CD14-positive monocyte (primary cell): ENCODE results near the gene ACD. TPM values are rescaled to one million over a fixed set of nuclear protein-coding genes. Genes with fewer than 3 reads are reported as not detected.
A peak's percentile ranks its signal among the peaks of the same experiment; 100 is the strongest.

Experiments
- DNase-seq, 3 donors: peaks; one replicate each; pipeline ENCODE4 v3.0.0-alpha.2; 2011 to 2022
- H2AFZ ChIP-seq: 2 replicates; pipeline ENCODE4 v1.6.0; 2012; ENCODE audit warnings: mild to moderate bottlenecking, low read depth, low read length, inconsistent platforms; ENCODE audit not compliant: insufficient read depth, poor library complexity, severe bottlenecking
- H3K27ac ChIP-seq, 2 donors: 1 replicate in 1 of 2; 2 replicates in 1 of 2; pipeline ENCODE4 v1.5.1; 2012 to 2013; ENCODE audit warnings: low read length in 2 of 2, control low read depth in 1 of 2, inconsistent platforms in 1 of 2, low read depth in 1 of 2, mild to moderate bottlenecking in 1 of 2
- H3K27me3 ChIP-seq, 2 donors: one replicate each; pipeline versions ENCODE4 v1.6.0 to v1.6.1; 2011 to 2013; ENCODE audit warnings: low read length in 2 of 2; ENCODE audit not compliant: control insufficient read depth in 2 of 2, insufficient read depth in 2 of 2
- H3K36me3 ChIP-seq, 2 donors: replicated peaks in 1 of 2; 1 replicate in 1 of 2; 2 replicates in 1 of 2; pipeline versions ENCODE4 v1.5.1 to v1.6.1; 2012 to 2013; ENCODE audit warnings: low read length in 2 of 2, control low read depth in 1 of 2, inconsistent platforms in 1 of 2, mild to moderate bottlenecking in 1 of 2; ENCODE audit not compliant: insufficient read depth in 2 of 2, control insufficient read depth in 1 of 2
- H3K4me1 ChIP-seq, 2 donors: 1 replicate in 1 of 2; 2 replicates in 1 of 2; pipeline versions ENCODE4 v1.5.1 to v1.6.1; 2012 to 2013; ENCODE audit warnings: low read length in 2 of 2, control low read depth in 1 of 2, inconsistent platforms in 1 of 2, mild to moderate bottlenecking in 1 of 2, moderate library complexity in 1 of 2; ENCODE audit not compliant: insufficient read depth in 2 of 2, control insufficient read depth in 1 of 2
- H3K4me2 ChIP-seq: replicated peaks from 2 replicates; pipeline ENCODE3; 2012; ENCODE audit warnings: low read length, moderate library complexity, mild to moderate bottlenecking; ENCODE audit not compliant: poor library complexity, severe bottlenecking; ENCODE audit errors: extremely low read depth
- H3K4me3 ChIP-seq, 3 experiments: fragments of 200-600 bp in 1 of 3; sonication (generic) in 1 of 3; replicated peaks in 1 of 3; 1 replicate in 2 of 3; 2 replicates in 1 of 3; pipeline ENCODE4 v1.5.1; 2011 to 2013; ENCODE audit warnings: low read length in 3 of 3, mild to moderate bottlenecking in 3 of 3, control low read depth in 2 of 3, low read depth in 2 of 3, inconsistent platforms in 1 of 3, moderate library complexity in 1 of 3
- H3K79me2 ChIP-seq: 2 replicates; pipeline ENCODE4 v1.6.0; 2012; ENCODE audit warnings: mild to moderate bottlenecking, control low read depth, inconsistent platforms, low read length, moderate library complexity; ENCODE audit not compliant: insufficient read depth
- H3K9ac ChIP-seq: 2 replicates; pipeline ENCODE4 v1.6.0; 2017; ENCODE audit warnings: low read length, mild to moderate bottlenecking; ENCODE audit not compliant: insufficient read depth, poor library complexity, severe bottlenecking
- H3K9me3 ChIP-seq, 2 donors: replicated peaks in 1 of 2; 1 replicate in 1 of 2; 2 replicates in 1 of 2; pipeline versions ENCODE4 v1.5.1 to v1.6.1; 2012 to 2013; ENCODE audit warnings: low read length in 2 of 2, control low read depth in 1 of 2; ENCODE audit not compliant: control insufficient read depth in 1 of 2, insufficient read depth in 1 of 2
- H4K20me1 ChIP-seq: 2 replicates; pipeline ENCODE4 v1.6.0; 2012; ENCODE audit warnings: mild to moderate bottlenecking, low read length, control low read depth, moderate library complexity; ENCODE audit not compliant: insufficient read depth
- H3K27ac Mint-ChIP-seq, 7 donors: one replicate each; pipeline ENCODE4 v1.8.0; 2020; ENCODE audit warnings: mild to moderate bottlenecking in 7 of 7, mixed read lengths in 7 of 7, moderate library complexity in 6 of 7, inconsistent platforms in 2 of 7
- H3K27me3 Mint-ChIP-seq, 3 donors: one replicate each; pipeline ENCODE4 v1.8.0; 2021 to 2022; ENCODE audit warnings: low read depth in 3 of 3, mild to moderate bottlenecking in 3 of 3, mixed read lengths in 3 of 3, moderate library complexity in 3 of 3, inconsistent platforms in 1 of 3
- H3K36me3 Mint-ChIP-seq, 2 donors: one replicate each; pipeline ENCODE4 v1.8.0; 2020; ENCODE audit warnings: mixed read lengths in 2 of 2, inconsistent platforms in 1 of 2, mild to moderate bottlenecking in 1 of 2
- H3K4me1 Mint-ChIP-seq: one replicate; pipeline ENCODE4 v1.8.0; 2020; ENCODE audit warnings: mild to moderate bottlenecking, mixed read lengths
- H3K4me3 Mint-ChIP-seq, 2 donors: one replicate each; pipeline ENCODE4 v1.8.0; 2020; ENCODE audit warnings: mild to moderate bottlenecking in 2 of 2, mixed read lengths in 2 of 2, moderate library complexity in 1 of 2
- H3K9me3 Mint-ChIP-seq, 7 donors: one replicate each; pipeline ENCODE4 v1.8.0; 2020 to 2022; ENCODE audit warnings: mixed read lengths in 7 of 7, mild to moderate bottlenecking in 6 of 7, moderate library complexity in 6 of 7, inconsistent platforms in 2 of 7
- WGBS: methylation state at CpG from one replicate; pipeline ENCODE4 v1.1.5; 2013; ENCODE audit warnings: missing lambda C conversion rate; ENCODE audit not compliant: insufficient coverage; 5-methylcytosine and 5-hydroxymethylcytosine counted together
- intact Hi-C, 2 donors: fragments of 100-400 bp; cut with micrococcal nuclease; formaldehyde crosslinking; loops; one replicate each; pipeline versions ENCODE4 v1.15.0 to v1.15.1; 2023
- polyA plus RNA-seq, 3 donors: library from polyadenylated mRNA; depleted of rRNA in 1 of 3; unstranded in 2 of 3; stranded (reverse) in 1 of 3; fragments of 300-500 nt in 2 of 3; fragments of >200 nt in 1 of 3; fragmentation: Illumina TruSeq in 2 of 3; gene quantifications; 1 replicate in 2 of 3; 2 replicates in 1 of 3; pipeline ENCODE4 v1.2.3, GENCODE V29; 2012 to 2021
- TF ChIP-seq, protein P1 (sequence below): fragments of 200-600 bp; IDR thresholded peaks from one replicate; pipeline ENCODE4 v1.8.0; 2022; ENCODE audit warnings: antibody characterized with exemption, mild to moderate bottlenecking

ACD gene
- polyA plus RNA-seq, 3 donors = 11.8 to 26.0 (median 14.9) TPM

DNA sequence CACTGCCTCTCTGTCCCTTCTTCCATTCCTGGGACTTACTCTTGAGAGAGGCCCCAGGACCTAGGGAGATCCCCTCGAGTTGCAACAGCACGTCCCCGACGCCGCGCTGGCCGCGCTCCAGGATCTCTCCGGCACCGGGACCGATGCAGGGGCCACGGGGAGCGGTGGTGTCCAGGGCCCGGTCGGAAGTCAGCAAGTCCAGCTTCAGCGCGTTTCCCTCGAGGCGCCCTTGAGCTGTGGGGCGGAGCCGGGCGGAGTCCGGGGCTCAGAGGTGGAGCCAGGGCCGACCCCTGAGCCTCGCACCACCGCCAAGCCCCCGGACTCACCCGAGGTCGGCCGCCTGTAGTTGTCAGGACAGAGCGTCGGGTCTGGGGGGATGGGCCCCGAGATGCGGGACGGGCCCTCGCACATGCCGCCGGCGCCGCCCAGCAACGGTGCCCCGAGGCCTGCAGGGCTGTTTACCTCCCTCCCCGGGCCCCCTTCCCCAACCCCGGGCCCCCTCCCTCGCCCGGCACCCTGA is 6.0 kb upstream of the ACD start:
- peak overlapping the region; percentile 62 to 96 (median 77) for H3K4me3 ChIP-seq
- DNase-seq = no peak
- H3K9me3 ChIP-seq = no peaks in the 10 kb centered on the region
- Mint-ChIP-seq H3K9me3 (peaks cover 0 to 2% (median 0%) of the 10 kb centered on the region in 7 donors), H3K27ac (peak overlapping the region in 2 of 7 donors; percentile 30 to 62), H3K27me3 (peaks cover 7 to 11% (median 10%) of the 10 kb centered on the region in 3 donors), H3K4me3 (peak overlapping the region; percentile 71 to 76), H3K36me3 (peaks cover 8 to 9% of the 10 kb centered on the region in 2 donors), H3K4me1 (peaks cover 36% of the 10 kb centered on the region)
- H3K9ac ChIP-seq = peak overlapping the region; percentile 77
- peak overlapping the region; percentile 98 for H3K4me2 ChIP-seq
- peaks cover 0 to 5% of the 10 kb centered on the region in 2 donors for H3K27me3 ChIP-seq
- TF ChIP-seq, protein P1, sequence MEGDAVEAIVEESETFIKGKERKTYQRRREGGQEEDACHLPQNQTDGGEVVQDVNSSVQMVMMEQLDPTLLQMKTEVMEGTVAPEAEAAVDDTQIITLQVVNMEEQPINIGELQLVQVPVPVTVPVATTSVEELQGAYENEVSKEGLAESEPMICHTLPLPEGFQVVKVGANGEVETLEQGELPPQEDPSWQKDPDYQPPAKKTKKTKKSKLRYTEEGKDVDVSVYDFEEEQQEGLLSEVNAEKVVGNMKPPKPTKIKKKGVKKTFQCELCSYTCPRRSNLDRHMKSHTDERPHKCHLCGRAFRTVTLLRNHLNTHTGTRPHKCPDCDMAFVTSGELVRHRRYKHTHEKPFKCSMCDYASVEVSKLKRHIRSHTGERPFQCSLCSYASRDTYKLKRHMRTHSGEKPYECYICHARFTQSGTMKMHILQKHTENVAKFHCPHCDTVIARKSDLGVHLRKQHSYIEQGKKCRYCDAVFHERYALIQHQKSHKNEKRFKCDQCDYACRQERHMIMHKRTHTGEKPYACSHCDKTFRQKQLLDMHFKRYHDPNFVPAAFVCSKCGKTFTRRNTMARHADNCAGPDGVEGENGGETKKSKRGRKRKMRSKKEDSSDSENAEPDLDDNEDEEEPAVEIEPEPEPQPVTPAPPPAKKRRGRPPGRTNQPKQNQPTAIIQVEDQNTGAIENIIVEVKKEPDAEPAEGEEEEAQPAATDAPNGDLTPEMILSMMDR = no peak
- peaks cover 37 to 48% of the 10 kb centered on the region in 2 donors for H3K4me1 ChIP-seq
- WGBS = under 1% methylated on average over 31 of the region's 46 CpGs
- H4K20me1 ChIP-seq = no peaks in the 10 kb centered on the region
- intact Hi-C loops = loop anchor here (2.0 to 10.0 kb wide), 9 partner anchors 51 to 419 kb away; partner anchors contain the start of genes RANBP10 (in 2 of the 2), TSNAXIP1 (in 2 of the 2), CENPT (in 1 of the 2) and CTCF (in 1 of the 2)
- peak overlapping the region; percentile 100 for H2AFZ ChIP-seq
- H3K79me2 ChIP-seq = no peaks in the 10 kb centered on the region
- H3K27ac ChIP-seq = peak overlapping the region in 1 of 2 donors; percentile 83
- no peaks in the 10 kb centered on the region for H3K36me3 ChIP-seq

DNA sequence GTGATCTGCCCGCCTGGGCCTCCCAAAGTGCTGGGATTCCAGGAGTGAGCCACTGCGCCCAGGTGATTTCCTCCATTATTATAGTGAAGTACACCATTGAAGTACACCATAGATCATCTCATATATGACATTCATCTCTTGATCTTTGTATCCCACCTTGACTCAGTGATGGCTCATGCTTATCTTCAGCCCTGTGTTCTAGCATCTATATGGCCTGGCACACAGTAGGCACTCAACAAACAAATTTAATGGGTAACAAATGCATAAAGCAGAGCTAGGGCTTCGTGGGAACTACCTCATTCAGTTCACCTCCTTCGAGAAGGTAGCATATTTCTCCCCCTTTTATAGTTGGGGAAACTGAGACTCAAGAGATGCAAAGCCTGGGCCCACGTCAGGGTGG is 5.5 kb upstream of the ACD start:
- Histone ChIP-seq H4K20me1 (no peaks in the 10 kb centered on the region), H3K4me3 (peak overlapping the region in 1 of 3 experiments; percentile 96), H3K4me1 (peaks cover 40 to 51% of the 10 kb centered on the region in 2 donors), H3K9ac (no peak overlapping the region), H3K27me3 (peaks cover 0 to 5% of the 10 kb centered on the region in 2 donors), H3K79me2 (no peaks in the 10 kb centered on the region), H3K9me3 (no peaks in the 10 kb centered on the region), H3K36me3 (no peaks in the 10 kb centered on the region), H2AFZ (no peak overlapping the region), H3K4me2 (peak overlapping the region; percentile 98), H3K27ac (no peak overlapping the region)
- WGBS = 40% methylated on average over 2 of the region's 5 CpGs
- TF ChIP-seq, protein P1 = no peak
- peaks cover 8 to 11% (median 10%) of the 10 kb centered on the region in 3 donors for H3K27me3 Mint-ChIP-seq
- peaks cover 0 to 2% (median 0%) of the 10 kb centered on the region in 7 donors for H3K9me3 Mint-ChIP-seq
- peak overlapping the region; percentile 71 to 76 for H3K4me3 Mint-ChIP-seq
- H3K4me1 Mint-ChIP-seq = peaks cover 38% of the 10 kb centered on the region
- DNase-seq = no peak
- peak overlapping the region in 2 of 7 donors; percentile 30 to 62 for H3K27ac Mint-ChIP-seq
- H3K36me3 Mint-ChIP-seq = peaks cover 8 to 9% of the 10 kb centered on the region in 2 donors
- intact Hi-C loops = loop anchor here (5.0 to 10.0 kb wide), 8 partner anchors 52 to 419 kb away; partner anchors contain the start of genes CENPT (in 1 of the 2), CTCF (in 1 of the 2), GFOD2 (in 1 of the 2) and NFATC3 (in 1 of the 2)
